Mesothelial cell of epicardium (in vitro differentiated cells): ENCODE measurements around the gene ANKS6. TPM values are rescaled to one million over a fixed set of nuclear protein-coding genes. Genes with fewer than 3 reads are reported as not detected.

Experiments
- DNase-seq, 2 experiments: peaks; one replicate each; pipeline ENCODE4 v3.0.0; 2021; ENCODE audit warnings: low spot score in 2 of 2; ENCODE audit not compliant: unreplicated experiment in 2 of 2
- H3K27ac Mint-ChIP-seq: 2 replicates; pipeline ENCODE4 v1.8.0; 2021; ENCODE audit warnings: mixed read lengths
- H3K27me3 Mint-ChIP-seq: 2 replicates; pipeline ENCODE4 v1.8.0; 2021; ENCODE audit warnings: low read depth, mixed read lengths
- H3K36me3 Mint-ChIP-seq: 2 replicates; pipeline ENCODE4 v1.8.0; 2021; ENCODE audit warnings: mixed read lengths
- H3K4me1 Mint-ChIP-seq: 2 replicates; pipeline ENCODE4 v1.8.0; 2021; ENCODE audit warnings: mixed read lengths
- H3K4me3 Mint-ChIP-seq: 2 replicates; pipeline ENCODE4 v1.8.0; 2021; ENCODE audit warnings: mild to moderate bottlenecking, moderate library complexity, mixed read lengths
- H3K9me3 Mint-ChIP-seq: 2 replicates; pipeline ENCODE4 v1.8.0; 2021; ENCODE audit warnings: mixed read lengths
- total RNA-seq: library from RNA; stranded (reverse); gene quantifications from 3 replicates; pipeline ENCODE4 v1.2.1, GENCODE V29; 2021
- TF ChIP-seq, protein P1 (sequence below): fragments of 200-600 bp; sonication (generic); IDR thresholded peaks from one replicate; pipeline ENCODE4 v1.5.0; 2021; ENCODE audit warnings: antibody characterized with exemption; ENCODE audit not compliant: unreplicated experiment

Gene ANKS6
- total RNA-seq, 1 donor from 2014 or later = 42.0 TPM

DNA sequence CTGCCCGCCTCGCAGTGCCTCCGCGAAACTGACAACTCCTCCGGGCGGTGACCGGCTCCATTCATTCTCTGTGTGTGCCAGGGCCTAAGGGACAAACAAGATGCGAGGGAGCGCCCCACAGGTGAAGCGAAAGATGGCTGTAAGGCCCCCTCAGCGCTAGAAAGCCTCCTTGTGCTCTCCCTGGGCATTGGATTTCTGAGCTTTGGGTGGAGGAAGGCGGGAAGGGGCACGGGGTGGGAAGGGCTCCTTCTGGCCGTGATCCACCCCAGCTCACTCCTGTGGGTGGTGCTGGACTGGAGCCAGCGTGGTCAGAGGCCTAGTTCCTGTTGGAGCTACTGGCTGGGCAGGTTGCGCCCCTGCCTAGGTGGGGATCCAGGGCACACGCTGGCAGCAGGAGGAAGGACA lies 12.1 kb upstream of the ANKS6 start:
- Mint-ChIP-seq H3K4me3 (peak overlapping the region; percentile 76), H3K27ac (no peak overlapping the region), H3K27me3 (peaks cover 20% of the 10 kb centered on the region), H3K9me3 (peaks cover 7% of the 10 kb centered on the region), H3K36me3 (peaks cover 8% of the 10 kb centered on the region), H3K4me1 (peaks cover 63% of the 10 kb centered on the region)
- TF ChIP-seq, protein P1, sequence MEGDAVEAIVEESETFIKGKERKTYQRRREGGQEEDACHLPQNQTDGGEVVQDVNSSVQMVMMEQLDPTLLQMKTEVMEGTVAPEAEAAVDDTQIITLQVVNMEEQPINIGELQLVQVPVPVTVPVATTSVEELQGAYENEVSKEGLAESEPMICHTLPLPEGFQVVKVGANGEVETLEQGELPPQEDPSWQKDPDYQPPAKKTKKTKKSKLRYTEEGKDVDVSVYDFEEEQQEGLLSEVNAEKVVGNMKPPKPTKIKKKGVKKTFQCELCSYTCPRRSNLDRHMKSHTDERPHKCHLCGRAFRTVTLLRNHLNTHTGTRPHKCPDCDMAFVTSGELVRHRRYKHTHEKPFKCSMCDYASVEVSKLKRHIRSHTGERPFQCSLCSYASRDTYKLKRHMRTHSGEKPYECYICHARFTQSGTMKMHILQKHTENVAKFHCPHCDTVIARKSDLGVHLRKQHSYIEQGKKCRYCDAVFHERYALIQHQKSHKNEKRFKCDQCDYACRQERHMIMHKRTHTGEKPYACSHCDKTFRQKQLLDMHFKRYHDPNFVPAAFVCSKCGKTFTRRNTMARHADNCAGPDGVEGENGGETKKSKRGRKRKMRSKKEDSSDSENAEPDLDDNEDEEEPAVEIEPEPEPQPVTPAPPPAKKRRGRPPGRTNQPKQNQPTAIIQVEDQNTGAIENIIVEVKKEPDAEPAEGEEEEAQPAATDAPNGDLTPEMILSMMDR = no peak
- no peak for DNase-seq

DNA sequence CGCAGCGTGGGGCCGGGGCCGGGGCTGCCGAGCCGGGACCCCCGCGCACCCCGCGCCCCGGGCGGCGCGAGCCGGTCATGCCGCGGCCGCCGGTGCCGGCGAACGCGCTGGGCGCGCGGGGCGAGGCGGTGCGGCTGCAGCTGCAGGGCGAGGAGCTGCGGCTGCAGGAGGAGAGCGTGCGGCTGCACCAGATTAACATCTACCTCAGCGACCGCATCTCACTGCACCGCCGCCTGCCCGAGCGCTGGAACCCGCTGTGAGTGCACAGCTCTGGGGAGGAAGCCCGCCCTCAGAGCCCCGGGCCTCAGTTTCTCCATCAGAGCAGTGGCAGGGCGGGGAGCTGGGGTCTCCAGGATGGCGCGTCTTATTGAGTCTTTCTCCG lies 11.4 kb upstream of the ANKS6 start:
- H3K9me3 Mint-ChIP-seq = peaks cover 3% of the 10 kb centered on the region
- no peak overlapping the region for H3K27ac Mint-ChIP-seq
- peaks cover 4% of the 10 kb centered on the region for H3K36me3 Mint-ChIP-seq
- H3K4me3 Mint-ChIP-seq = peak overlapping the region; percentile 76
- no peak for DNase-seq
- TF ChIP-seq, protein P1 = no peak
- H3K4me1 Mint-ChIP-seq = peaks cover 64% of the 10 kb centered on the region
- H3K27me3 Mint-ChIP-seq = peaks cover 21% of the 10 kb centered on the region

DNA sequence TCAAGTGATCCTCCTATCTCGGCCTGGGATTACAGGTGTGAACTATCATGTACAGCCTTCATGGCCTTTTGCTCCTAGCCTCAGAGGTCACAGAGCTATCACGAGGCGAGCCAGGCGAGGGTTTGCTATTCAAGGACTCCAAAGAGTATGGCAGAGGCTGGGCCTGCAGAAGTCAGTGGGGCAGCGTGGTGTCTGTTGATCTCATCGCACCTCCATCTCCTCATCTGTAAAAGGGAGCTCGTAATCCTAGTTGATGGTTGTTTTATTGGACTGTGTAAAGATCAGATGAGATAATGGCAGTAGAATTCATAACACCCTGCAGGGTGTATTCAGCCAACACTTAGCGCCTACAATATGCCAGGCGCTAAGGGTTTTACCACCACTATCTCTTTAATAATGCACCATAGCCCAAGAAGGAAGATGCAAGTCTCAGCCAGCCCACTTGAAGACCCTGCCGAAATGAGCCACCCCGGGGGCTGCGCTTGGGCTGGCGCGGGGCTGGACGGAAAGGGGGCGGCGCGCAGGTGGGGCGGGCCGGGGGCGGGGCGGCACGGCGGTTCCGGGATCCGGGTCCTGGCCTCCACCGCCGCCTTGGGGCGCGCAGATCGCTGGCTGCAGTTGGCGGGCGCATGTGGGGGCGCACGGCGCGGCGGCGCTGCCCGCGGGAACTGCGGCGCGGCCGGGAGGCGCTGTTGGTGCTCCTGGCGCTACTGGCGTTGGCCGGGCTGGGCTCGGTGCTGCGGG lies 10.9 kb upstream of the ANKS6 start, which contains the start of gene GALNT12:
GALNT12 (plus strand) TSS at position 601 of the 744 bp plus-strand sequence; CDS start at position 630, 29 bp downstream.
- peak within 1 kb of the TSS; percentile 10 for H3K27ac Mint-ChIP-seq
- H3K4me3 Mint-ChIP-seq = peak within 1 kb of the TSS; percentile 77
- peaks cover 21% of the 10 kb centered on the region for H3K27me3 Mint-ChIP-seq
- peaks cover 4% of the 10 kb centered on the region for H3K36me3 Mint-ChIP-seq
- DNase-seq = no peak
- peaks cover 64% of the 10 kb centered on the region for H3K4me1 Mint-ChIP-seq
- H3K9me3 Mint-ChIP-seq = no peaks in the 10 kb centered on the region
- TF ChIP-seq, protein P1 = no peak

DNA sequence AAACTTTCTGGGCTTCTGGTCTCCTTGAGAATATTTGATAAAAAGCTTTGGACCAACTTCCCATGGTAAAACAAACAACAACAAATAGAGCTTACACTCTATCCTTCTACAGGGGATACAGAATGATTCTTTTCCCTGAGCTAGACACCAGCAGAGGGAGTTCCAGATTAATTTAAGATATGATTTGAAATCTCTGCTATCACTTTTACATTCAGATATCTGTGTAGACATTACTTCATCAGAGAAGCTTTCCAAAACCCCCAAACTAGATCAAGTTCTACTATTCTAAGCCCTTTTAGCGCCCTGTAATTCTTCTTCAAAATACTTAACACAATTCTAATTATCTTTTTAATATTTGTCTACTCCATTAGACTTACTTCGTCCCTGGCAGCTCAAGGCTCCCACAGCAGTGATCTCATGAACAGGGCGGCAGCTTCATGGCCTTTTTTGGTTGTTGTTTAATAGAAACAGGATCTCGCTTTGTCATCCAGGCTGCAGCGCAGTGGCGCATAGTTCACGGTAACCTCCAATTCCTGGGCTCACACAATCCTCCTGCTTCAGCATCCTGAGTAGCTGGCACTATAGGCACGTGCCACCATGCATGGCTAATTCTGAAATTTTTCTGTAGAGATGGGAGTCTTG lies 10.2 kb upstream of the ANKS6 start:
- peak overlapping the region; percentile 77 for H3K4me3 Mint-ChIP-seq
- H3K27ac Mint-ChIP-seq = no peak overlapping the region
- H3K27me3 Mint-ChIP-seq = peaks cover 21% of the 10 kb centered on the region
- peaks cover 64% of the 10 kb centered on the region for H3K4me1 Mint-ChIP-seq
- no peak for DNase-seq
- TF ChIP-seq, protein P1 = no peak
- peaks cover 4% of the 10 kb centered on the region for H3K36me3 Mint-ChIP-seq
- no peaks in the 10 kb centered on the region for H3K9me3 Mint-ChIP-seq

DNA sequence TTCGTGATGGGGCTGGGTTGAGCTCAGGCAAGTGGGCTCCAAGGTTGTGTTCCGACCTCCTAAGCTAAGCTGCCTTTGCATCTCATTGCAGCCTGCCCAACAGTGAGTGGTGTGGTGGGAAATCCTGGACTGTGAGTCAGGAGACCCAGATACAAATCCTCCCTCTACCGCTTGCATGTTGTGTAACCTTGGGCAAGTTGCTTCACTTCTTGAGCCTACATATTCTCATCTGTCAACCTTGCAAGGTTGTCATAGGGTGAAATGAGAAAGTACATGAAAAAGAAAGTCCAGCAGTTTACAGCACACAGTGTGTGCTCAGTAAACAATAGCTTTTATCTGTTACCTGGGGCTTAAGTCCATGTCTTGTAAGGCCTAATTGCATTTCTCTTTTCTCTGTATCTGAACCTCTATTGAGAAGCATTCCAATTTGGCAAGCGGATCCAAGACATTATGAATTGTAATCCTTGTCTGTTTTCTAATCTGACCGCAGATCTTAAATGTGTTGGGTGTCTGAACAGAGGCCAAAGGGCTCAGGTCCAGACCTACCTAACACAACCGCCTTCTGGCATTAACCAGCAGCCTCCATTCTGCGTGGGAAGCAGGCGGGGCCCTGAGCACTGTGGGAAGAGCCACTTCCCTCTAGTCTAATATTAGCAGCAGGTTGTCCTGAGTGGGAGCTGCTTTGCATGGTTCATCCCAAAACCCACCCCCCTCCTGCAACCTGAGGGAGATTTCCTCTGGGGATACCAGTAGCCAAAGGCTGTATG lies 9.3 kb upstream of the ANKS6 start:
- Mint-ChIP-seq H3K27ac (no peak overlapping the region), H3K27me3 (peaks cover 21% of the 10 kb centered on the region), H3K36me3 (no peaks in the 10 kb centered on the region), H3K4me1 (peaks cover 57% of the 10 kb centered on the region), H3K4me3 (no peak overlapping the region), H3K9me3 (no peaks in the 10 kb centered on the region)
- no peak for DNase-seq
- TF ChIP-seq, protein P1 = no peak
